Measurements from ENCODE around the gene SLC5A5. TPM values are rescaled to one million over a fixed set of nuclear protein-coding genes. Genes with fewer than 3 reads are reported as not detected.

SLC5A5 gene
- total and polyA plus RNA-seq, 10 of the 15 experiments (the other 5 are each of a cell fraction or from before 2014, with no cell fraction given) = 0.02 to 0.08 (median 0.05) TPM; not detected in 3

- ChIA-PET CTCF (interaction anchor here (0.5 kb wide), 1 partner anchor 19 kb away, joined by 3 read pairs; no protein-coding TSS in a partner anchor), POLR2A (no interaction called here), SMC1A (ENCODE audit: uncharacterized antibody, unreplicated experiment) (no interaction called here), RAD21 (ENCODE audit: unreplicated experiment) (no interaction called here)
- no peak overlapping the region for H3K4me2 ChIP-seq (ENCODE audit: control insufficient read depth, insufficient read depth)
- H3K4me1 ChIP-seq (ENCODE audit: control insufficient read depth, insufficient read depth, low read length) = peaks cover 2% of the 10 kb centered on the region; the same call in 1 of the 2 replicates
- no peaks in the 10 kb centered on the region; the same call in 2 of the 3 replicates for H3K9me3 ChIP-seq (replicated peaks; ENCODE audit: control insufficient read depth, insufficient read depth, low read length)
- no peak overlapping the region for H3K27ac ChIP-seq (ENCODE audit: control insufficient read depth, insufficient read depth)
- DNase-seq (ENCODE audit: low read depth, low spot score) = no peak
- peaks cover 9 to 18% of the 10 kb centered on the region in 2 experiments for H3K36me3 ChIP-seq (ENCODE audit: control insufficient read depth in 2 of 2, insufficient read depth in 2 of 2, low read length in 1 of 2)
- H2AFZ ChIP-seq (ENCODE audit: control insufficient read depth, low read depth, low read length) = no peak overlapping the region
- H3K27me3 ChIP-seq (replicated peaks in 1 of 2; ENCODE audit: control insufficient read depth in 2 of 2, insufficient read depth in 2 of 2, low read length in 1 of 2) = no peaks in the 10 kb centered on the region
- no peak for FAIRE-seq
- in situ Hi-C loops (cut with MboI) = no loop called here
- ATAC-seq = no peak
- peaks cover 7% of the 10 kb centered on the region for H3K79me2 ChIP-seq (ENCODE audit: control insufficient read depth, insufficient read depth, low read length)
- intact Hi-C loops (cut with micrococcal nuclease; ENCODE audit: unreplicated experiment) = no loop called here
- TF ChIP-seq HSF1 (IDR thresholded peaks at IDR 0.05; ENCODE audit: low read depth, low read length) = no peak
- H3K4me3 ChIP-seq = no peak overlapping the region
- H3K9ac ChIP-seq (ENCODE audit: control insufficient read depth, insufficient read depth, low read length) = no peak overlapping the region
- WGBS (ENCODE audit: insufficient coverage, insufficient replicate concordance, low lambda C conversion rate, missing lambda C conversion rate) = 89% methylated on average over 6 of the region's 6 CpGs
- BruUV-seq (replicated peaks) = no TSS peak
- no peaks in the 10 kb centered on the region for H4K20me1 ChIP-seq (ENCODE audit: control insufficient read depth, insufficient read depth)
These were observed 31.7 kb upstream of the SLC5A5 start for GRCh38 chr19:17840019-17840418.

- POLR2A ChIA-PET = no interaction called here
- peaks cover 11% of the 10 kb centered on the region for H3K4me1 ChIP-seq (ENCODE audit: control insufficient read depth, insufficient read depth, low read length)
- no peak overlapping the region for H3K4me2 ChIP-seq (ENCODE audit: control insufficient read depth, insufficient read depth)
- no TSS peak for BruUV-seq (replicated peaks)
- 93% methylated on average over 29 of the region's 30 CpGs for WGBS (ENCODE audit: insufficient coverage, insufficient replicate concordance, low lambda C conversion rate, missing lambda C conversion rate)
- intact Hi-C loops (cut with micrococcal nuclease; ENCODE audit: unreplicated experiment) = no loop called here
- H2AFZ ChIP-seq (ENCODE audit: control insufficient read depth, low read depth, low read length) = no peak overlapping the region
- no peak overlapping the region for H3K27ac ChIP-seq (ENCODE audit: control insufficient read depth, insufficient read depth)
- peaks cover 19% of the 10 kb centered on the region for H3K79me2 ChIP-seq (ENCODE audit: control insufficient read depth, insufficient read depth, low read length)
- H3K36me3 ChIP-seq (ENCODE audit: control insufficient read depth in 2 of 2, insufficient read depth in 2 of 2, low read length in 1 of 2) = peaks cover 9 to 18% of the 10 kb centered on the region in 2 experiments
- SMC1A ChIA-PET (ENCODE audit: uncharacterized antibody, unreplicated experiment) = no interaction called here
- DNase-seq (ENCODE audit: low read depth, low spot score) = no peak
- in situ Hi-C loops (cut with MboI) = no loop called here
- H3K9me3 ChIP-seq (replicated peaks; ENCODE audit: control insufficient read depth, insufficient read depth, low read length) = no peaks in the 10 kb centered on the region; the same call in 2 of the 3 replicates
- no peak for ATAC-seq
- RAD21 ChIA-PET (ENCODE audit: unreplicated experiment) = no interaction called here
- H3K4me3 ChIP-seq = no peak overlapping the region
- H3K9ac ChIP-seq (ENCODE audit: control insufficient read depth, insufficient read depth, low read length) = no peak overlapping the region
- no peak for FAIRE-seq
- H3K27me3 ChIP-seq (replicated peaks in 1 of 2; ENCODE audit: control insufficient read depth in 2 of 2, insufficient read depth in 2 of 2, low read length in 1 of 2) = no peaks in the 10 kb centered on the region
- CTCF ChIA-PET = no interaction called here
- H4K20me1 ChIP-seq (ENCODE audit: control insufficient read depth, insufficient read depth) = no peaks in the 10 kb centered on the region
- TF ChIP-seq DPF2 (IDR thresholded peaks at IDR 0.05) (no peak), SKIL (IDR thresholded peaks at IDR 0.05; ENCODE audit: low read depth, poor library complexity, severe bottlenecking) (no peak), HDAC2 (IDR thresholded peaks at IDR 0.05) (no peak), TCF3 (IDR thresholded peaks at IDR 0.05; ENCODE audit: borderline replicate concordance, insufficient read depth, low read depth, low read length) (no peak), SUPT20H (IDR thresholded peaks at IDR 0.05; ENCODE audit: borderline replicate concordance, control insufficient read depth, low read depth, low read length) (no peak), BMI1 (IDR thresholded peaks at IDR 0.05; ENCODE audit: borderline replicate concordance) (no peak), NFIC (IDR thresholded peaks at IDR 0.05; ENCODE audit: low read depth, low read length) (no peak), FOXM1 (IDR thresholded peaks at IDR 0.05; ENCODE audit: low read depth, low read length) (no peak), USF2 (IDR thresholded peaks at IDR 0.05; ENCODE audit: borderline replicate concordance, low read depth, low read length) (no peak), MTA2 (IDR thresholded peaks at IDR 0.05; ENCODE audit: low read depth) (no peak), MLLT1 (IDR thresholded peaks at IDR 0.05) (no peak)
These were observed 30.4 kb upstream of the SLC5A5 start for GRCh38 chr19:17841371-17841809.
